ENCODE data around the gene MBNL2. TPM values are rescaled to one million over a fixed set of nuclear protein-coding genes. Genes with fewer than 3 reads are reported as not detected.
A peak's percentile ranks its signal among the peaks of the same experiment; 100 is the strongest.

The MBNL2 gene
- total RNA-seq, 2 donors from 2014 or later, result 28.2 to 61.8 TPM

DNA sequence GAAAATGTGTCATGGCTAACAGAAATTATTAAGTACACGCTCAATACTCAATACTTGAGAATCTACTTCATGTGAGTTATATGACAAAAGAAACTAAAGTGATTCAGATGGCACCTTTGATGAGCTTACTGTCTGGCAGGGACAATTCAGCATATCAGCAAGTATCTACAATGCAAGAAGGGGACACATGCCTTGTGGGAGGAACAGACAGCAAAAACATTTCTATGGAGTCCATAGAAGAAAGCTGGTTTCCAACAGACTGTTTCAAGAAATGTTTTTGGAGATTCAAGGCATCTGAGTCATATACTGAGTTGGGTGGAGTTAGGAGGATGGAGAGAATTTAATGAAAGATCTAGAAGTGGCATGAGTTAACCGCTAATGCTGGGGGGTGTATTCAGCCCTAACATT is 54.7 kb downstream of the MBNL2 start:
- Histone ChIP-seq H3K27ac (peak overlapping the region; percentile 11), H3K4me1 (peaks cover 18% of the 10 kb centered on the region), H3K4me3 (no peak overlapping the region), H3K9ac (ENCODE audit: low read depth in 2 of 2, low read length in 2 of 2) (no peak overlapping the region), H3K9me3 (no peaks in the 10 kb centered on the region), H3K36me3 (no peaks in the 10 kb centered on the region), H3K27me3 (no peaks in the 10 kb centered on the region)
- no peak for DNase-seq
- intact Hi-C loops (cut with DNase I), result no loop called here
- TF ChIP-seq, protein P1, sequence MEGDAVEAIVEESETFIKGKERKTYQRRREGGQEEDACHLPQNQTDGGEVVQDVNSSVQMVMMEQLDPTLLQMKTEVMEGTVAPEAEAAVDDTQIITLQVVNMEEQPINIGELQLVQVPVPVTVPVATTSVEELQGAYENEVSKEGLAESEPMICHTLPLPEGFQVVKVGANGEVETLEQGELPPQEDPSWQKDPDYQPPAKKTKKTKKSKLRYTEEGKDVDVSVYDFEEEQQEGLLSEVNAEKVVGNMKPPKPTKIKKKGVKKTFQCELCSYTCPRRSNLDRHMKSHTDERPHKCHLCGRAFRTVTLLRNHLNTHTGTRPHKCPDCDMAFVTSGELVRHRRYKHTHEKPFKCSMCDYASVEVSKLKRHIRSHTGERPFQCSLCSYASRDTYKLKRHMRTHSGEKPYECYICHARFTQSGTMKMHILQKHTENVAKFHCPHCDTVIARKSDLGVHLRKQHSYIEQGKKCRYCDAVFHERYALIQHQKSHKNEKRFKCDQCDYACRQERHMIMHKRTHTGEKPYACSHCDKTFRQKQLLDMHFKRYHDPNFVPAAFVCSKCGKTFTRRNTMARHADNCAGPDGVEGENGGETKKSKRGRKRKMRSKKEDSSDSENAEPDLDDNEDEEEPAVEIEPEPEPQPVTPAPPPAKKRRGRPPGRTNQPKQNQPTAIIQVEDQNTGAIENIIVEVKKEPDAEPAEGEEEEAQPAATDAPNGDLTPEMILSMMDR (IDR thresholded peaks at IDR 0.05), result no peak

DNA sequence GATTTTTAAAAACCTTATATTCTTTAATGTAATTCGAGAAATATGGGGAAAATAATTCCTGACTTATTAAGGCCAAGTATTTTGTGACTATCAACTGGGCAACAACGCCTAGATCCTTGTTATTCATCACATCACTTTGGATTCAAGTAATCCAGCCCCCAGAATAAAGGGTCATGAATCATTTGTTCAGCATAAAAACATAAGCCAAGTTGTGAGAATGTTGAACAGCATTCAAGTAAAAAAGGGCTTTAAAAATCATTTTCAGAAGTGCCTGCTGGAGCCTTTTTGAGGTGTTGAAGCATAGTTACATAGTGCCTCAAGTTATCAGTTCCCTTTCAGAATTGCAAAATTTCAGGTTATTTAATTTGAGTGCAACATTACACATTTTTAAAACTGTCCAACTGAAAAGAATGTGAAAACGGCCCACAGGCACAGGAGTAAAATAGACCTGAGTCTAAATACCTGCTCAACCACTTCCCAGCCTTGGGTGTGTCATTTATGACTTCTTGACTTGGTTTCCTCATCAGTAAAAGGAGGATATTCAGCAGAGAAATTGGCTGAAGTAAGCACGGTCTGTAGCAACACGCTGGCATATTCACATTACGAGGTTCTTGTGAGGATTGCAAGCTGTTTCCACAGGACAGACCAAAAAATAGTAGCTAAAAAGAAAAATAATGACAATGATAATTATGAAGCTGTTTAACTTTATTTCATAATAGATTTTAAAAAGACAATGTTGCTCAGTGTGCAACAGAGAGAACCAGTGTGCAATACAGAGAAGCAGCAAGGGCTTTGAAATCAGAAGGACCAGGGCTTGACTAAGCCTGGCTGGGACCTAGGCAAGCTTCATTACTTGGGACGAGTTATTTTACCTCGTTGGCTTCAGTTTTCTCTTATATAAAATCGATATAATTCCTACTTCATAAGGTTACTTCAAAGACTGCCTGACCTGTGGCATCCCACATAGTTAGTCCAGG is 56.6 kb downstream of the MBNL2 start:
- H3K27ac ChIP-seq, result peak overlapping the region; percentile 17
- H3K4me3 ChIP-seq, result no peak overlapping the region
- H3K36me3 ChIP-seq, result no peaks in the 10 kb centered on the region
- TF ChIP-seq, protein P1 (IDR thresholded peaks at IDR 0.05), result no peak
- H3K4me1 ChIP-seq, result peaks cover 18% of the 10 kb centered on the region
- no peaks in the 10 kb centered on the region for H3K9me3 ChIP-seq
- intact Hi-C loops (cut with DNase I), result no loop called here
- DNase-seq, result peak; percentile 48
- no peaks in the 10 kb centered on the region for H3K27me3 ChIP-seq
- no peak overlapping the region for H3K9ac ChIP-seq (ENCODE audit: low read depth in 2 of 2, low read length in 2 of 2)

DNA sequence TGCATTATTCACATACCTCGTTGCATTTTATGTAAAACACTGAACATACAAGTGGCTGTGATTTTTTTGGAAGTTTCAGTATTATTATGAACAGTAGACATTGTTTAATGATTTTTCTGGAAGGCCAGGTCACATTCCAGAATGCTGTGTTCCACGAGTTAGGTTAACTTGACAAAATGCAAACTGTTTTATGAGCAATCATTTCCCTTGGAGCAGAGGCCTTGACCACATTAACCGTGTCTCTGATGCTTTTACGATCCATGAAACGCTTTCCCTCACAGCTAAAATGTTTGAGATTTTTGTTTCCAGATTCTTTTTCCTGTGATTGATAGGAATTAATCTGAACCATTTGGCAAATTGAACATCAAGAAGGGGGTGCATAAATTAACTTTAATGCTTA is 57.8 kb downstream of the MBNL2 start:
- H3K9ac ChIP-seq (ENCODE audit: low read depth in 2 of 2, low read length in 2 of 2), result no peak overlapping the region
- H3K36me3 ChIP-seq, result no peaks in the 10 kb centered on the region
- TF ChIP-seq, protein P1 (IDR thresholded peaks at IDR 0.05), result no peak
- peak overlapping the region; percentile 4 for H3K27ac ChIP-seq
- no peaks in the 10 kb centered on the region for H3K9me3 ChIP-seq
- no peak for DNase-seq
- H3K27me3 ChIP-seq, result no peaks in the 10 kb centered on the region
- no peak overlapping the region for H3K4me3 ChIP-seq
- intact Hi-C loops (cut with DNase I), result no loop called here
- H3K4me1 ChIP-seq, result peaks cover 18% of the 10 kb centered on the region

DNA sequence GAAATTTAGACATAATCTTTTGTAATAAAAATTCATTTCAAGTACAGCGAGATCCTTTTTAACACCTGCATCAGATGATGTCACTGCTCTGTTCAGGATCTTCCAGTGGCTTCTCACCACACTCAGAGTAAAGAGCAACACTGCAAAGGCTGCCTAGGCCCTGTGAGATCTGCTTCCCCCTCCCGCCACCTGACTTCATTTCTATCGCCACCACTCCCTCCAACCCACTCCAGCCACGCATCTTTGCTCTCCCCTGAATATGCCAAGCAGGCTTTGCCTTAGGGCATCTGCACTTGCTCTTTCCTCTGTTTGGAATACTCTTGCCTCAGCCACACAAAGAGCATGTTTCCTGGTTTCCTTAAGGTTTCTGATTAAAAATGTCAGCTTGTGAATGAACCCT is 58.3 kb downstream of the MBNL2 start:
- intact Hi-C loops (cut with DNase I), result no loop called here
- no peaks in the 10 kb centered on the region for H3K9me3 ChIP-seq
- peaks cover 18% of the 10 kb centered on the region for H3K4me1 ChIP-seq
- H3K4me3 ChIP-seq, result no peak overlapping the region
- H3K27me3 ChIP-seq, result no peaks in the 10 kb centered on the region
- DNase-seq, result no peak
- no peak overlapping the region for H3K9ac ChIP-seq (ENCODE audit: low read depth in 2 of 2, low read length in 2 of 2)
- H3K27ac ChIP-seq, result peak overlapping the region; percentile 4
- no peaks in the 10 kb centered on the region for H3K36me3 ChIP-seq
- TF ChIP-seq, protein P1 (IDR thresholded peaks at IDR 0.05), result no peak

DNA sequence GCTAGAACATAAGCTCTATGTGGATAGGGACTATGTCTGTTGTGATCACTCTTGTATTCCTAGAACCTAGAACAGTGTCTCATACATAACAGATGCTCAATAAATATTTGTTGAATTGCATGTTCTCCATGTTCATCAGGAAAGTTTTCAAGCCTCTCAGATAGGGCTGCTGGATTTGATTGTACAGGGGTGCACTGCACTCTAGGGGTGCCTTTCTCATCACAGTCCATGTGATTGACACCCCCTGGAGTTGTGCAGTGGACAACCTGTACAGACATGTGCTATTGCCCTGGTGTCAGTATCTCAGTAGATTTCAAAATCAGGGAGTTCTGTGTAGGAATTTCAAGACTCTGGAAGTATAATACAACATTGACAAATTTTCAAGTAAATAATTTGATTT is 58.9 kb downstream of the MBNL2 start:
- TF ChIP-seq, protein P1 (IDR thresholded peaks at IDR 0.05), result no peak

More for the DNA sequence above, 58.9 kb downstream of the MBNL2 start:
- intact Hi-C loops (cut with DNase I), result no loop called here
- H3K4me3 ChIP-seq, result no peak overlapping the region
- no peak overlapping the region for H3K9ac ChIP-seq (ENCODE audit: low read depth in 2 of 2, low read length in 2 of 2)
- no peaks in the 10 kb centered on the region for H3K36me3 ChIP-seq
- peaks cover 18% of the 10 kb centered on the region for H3K4me1 ChIP-seq
- H3K27me3 ChIP-seq, result no peaks in the 10 kb centered on the region
- H3K27ac ChIP-seq, result no peak overlapping the region
- no peaks in the 10 kb centered on the region for H3K9me3 ChIP-seq
- no peak for DNase-seq
